ENCODE measurements around the gene PRDM16.

The PRDM16 gene

DNA sequence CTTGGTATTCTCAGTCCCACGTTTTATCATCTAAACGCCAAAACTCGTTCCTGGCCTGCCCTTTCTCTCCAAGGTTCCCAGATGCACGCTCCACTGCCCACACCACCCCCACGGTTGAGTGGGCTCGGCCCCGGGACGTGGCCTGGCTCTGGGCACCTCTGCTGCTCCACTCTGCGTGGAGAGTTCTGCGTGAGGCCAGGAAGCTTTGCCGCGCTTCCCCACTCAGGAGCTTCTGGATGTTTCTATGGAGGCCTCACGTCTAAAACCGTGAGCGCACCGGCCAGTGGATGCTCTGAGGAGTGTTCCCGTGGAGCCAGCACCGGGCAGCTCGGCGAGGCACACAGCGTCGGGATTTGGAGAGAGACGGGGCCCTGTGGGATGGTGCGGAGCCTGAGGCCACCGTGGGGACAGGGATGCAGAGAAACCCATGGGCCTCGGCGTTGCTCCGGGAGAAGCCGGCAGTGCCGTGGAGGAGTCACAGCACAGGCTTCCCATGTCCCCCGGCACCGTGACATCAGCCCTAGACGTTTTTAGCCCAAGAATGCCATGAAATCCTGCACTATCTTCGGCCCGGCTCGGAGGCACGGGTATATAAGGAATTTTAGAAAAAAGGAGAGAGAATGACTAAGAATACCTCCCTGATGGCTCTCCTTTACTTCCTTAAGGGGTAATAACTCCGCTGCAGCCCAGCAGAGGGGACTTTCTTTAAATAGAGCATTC lies 125.9 kb downstream of the PRDM16 start:
- Histone ChIP-seq H2AFZ (ENCODE audit: low read length) (no peak overlapping the region), H3K4me2 (ENCODE audit: low read depth, low read length) (no peak overlapping the region), H3K4me1 (ENCODE audit: low read length) (no peaks in the 10 kb centered on the region), H3K4me3 (ENCODE audit: low read length) (no peak overlapping the region), H3K27ac (ENCODE audit: low read length) (no peak overlapping the region), H3K9ac (ENCODE audit: low read length) (no peak overlapping the region), H3K79me2 (ENCODE audit: low read length) (no peaks in the 10 kb centered on the region), H3K9me2 (replicated peaks; ENCODE audit: insufficient read depth, low read length) (no peaks in the 10 kb centered on the region), H3K36me3 (replicated peaks; ENCODE audit: insufficient read depth, low read length) (no peaks in the 10 kb centered on the region), H3K9me3 (replicated peaks; ENCODE audit: insufficient read depth, low read length) (no peaks in the 10 kb centered on the region), H4K20me1 (ENCODE audit: insufficient read depth, low read length) (no peaks in the 10 kb centered on the region), H3F3A (ENCODE audit: insufficient read depth, low read length) (no peaks in the 10 kb centered on the region), H3K27me3 (replicated peaks; ENCODE audit: insufficient read depth, low read length) (peaks cover 98% of the 10 kb centered on the region)
- TF ChIP-seq EZH2phosphoT487 (IDR thresholded peaks at IDR 0.05; ENCODE audit: low read length): no peak
- TF ChIP-seq, protein P1, sequence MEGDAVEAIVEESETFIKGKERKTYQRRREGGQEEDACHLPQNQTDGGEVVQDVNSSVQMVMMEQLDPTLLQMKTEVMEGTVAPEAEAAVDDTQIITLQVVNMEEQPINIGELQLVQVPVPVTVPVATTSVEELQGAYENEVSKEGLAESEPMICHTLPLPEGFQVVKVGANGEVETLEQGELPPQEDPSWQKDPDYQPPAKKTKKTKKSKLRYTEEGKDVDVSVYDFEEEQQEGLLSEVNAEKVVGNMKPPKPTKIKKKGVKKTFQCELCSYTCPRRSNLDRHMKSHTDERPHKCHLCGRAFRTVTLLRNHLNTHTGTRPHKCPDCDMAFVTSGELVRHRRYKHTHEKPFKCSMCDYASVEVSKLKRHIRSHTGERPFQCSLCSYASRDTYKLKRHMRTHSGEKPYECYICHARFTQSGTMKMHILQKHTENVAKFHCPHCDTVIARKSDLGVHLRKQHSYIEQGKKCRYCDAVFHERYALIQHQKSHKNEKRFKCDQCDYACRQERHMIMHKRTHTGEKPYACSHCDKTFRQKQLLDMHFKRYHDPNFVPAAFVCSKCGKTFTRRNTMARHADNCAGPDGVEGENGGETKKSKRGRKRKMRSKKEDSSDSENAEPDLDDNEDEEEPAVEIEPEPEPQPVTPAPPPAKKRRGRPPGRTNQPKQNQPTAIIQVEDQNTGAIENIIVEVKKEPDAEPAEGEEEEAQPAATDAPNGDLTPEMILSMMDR (IDR thresholded peaks at IDR 0.05; ENCODE audit: low read length): no peak
- no peak for TF ChIP-seq EZH2 (optimal IDR thresholded peaks at IDR 0.05; ENCODE audit: low read depth, low read length)
- no peak for DNase-seq

DNA sequence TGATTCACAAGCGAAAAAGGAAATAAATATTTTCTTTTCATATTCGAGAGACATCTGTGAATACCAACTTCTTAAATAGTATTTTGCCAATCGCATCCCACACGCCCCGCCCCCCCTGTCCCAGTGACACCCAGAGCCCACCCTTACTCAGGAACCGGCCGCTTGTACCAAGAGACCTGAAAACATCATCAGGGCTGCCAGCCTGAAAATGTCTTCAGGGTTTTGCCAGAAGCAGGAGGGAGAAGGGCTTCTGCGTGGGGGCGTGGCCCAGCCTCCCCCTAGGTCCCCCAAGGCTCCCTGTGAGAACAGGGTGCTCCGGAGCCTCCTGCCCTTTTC lies 126.4 kb downstream of the PRDM16 start:
- Histone ChIP-seq H3F3A (ENCODE audit: insufficient read depth, low read length) (no peaks in the 10 kb centered on the region), H3K9me3 (replicated peaks; ENCODE audit: insufficient read depth, low read length) (no peaks in the 10 kb centered on the region), H3K9ac (ENCODE audit: low read length) (no peak overlapping the region), H3K27ac (ENCODE audit: low read length) (no peak overlapping the region), H3K79me2 (ENCODE audit: low read length) (no peaks in the 10 kb centered on the region), H3K4me3 (ENCODE audit: low read length) (no peak overlapping the region), H3K4me1 (ENCODE audit: low read length) (no peaks in the 10 kb centered on the region), H3K36me3 (replicated peaks; ENCODE audit: insufficient read depth, low read length) (no peaks in the 10 kb centered on the region), H4K20me1 (ENCODE audit: insufficient read depth, low read length) (no peaks in the 10 kb centered on the region), H3K4me2 (ENCODE audit: low read depth, low read length) (no peak overlapping the region), H3K9me2 (replicated peaks; ENCODE audit: insufficient read depth, low read length) (no peaks in the 10 kb centered on the region), H2AFZ (ENCODE audit: low read length) (no peak overlapping the region), H3K27me3 (replicated peaks; ENCODE audit: insufficient read depth, low read length) (peaks cover 95% of the 10 kb centered on the region)
- TF ChIP-seq EZH2phosphoT487 (IDR thresholded peaks at IDR 0.05; ENCODE audit: low read length) (no peak), EZH2 (optimal IDR thresholded peaks at IDR 0.05; ENCODE audit: low read depth, low read length) (no peak)
- TF ChIP-seq, protein P1 (IDR thresholded peaks at IDR 0.05; ENCODE audit: low read length): no peak
- no peak for DNase-seq

DNA sequence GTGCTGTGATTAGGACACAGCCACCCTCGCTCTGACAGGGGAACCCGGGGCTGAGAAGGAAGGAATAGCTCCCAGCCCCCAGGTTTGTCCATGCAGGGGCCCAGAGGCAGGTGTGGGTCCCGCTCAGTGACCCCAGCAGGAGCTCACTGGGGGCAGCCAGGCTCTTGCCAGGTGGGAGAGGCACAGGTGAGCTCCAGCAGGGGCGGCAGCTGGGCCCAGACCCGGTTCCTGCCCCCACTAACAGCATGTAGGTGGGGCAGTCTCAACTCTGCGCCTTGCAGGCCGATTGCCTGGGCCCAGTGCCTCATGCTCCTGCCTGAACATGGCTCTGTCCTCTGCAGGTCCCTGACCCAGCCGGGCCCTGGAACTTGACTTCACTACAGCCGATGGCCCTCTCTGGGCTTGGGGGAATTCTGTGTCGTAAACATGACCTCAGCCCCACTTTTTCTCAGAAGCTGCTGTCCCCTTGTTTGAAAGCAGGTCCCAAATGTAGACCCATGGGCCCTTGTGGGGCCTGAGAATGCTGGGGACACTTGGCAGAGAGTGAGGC lies 127.0 kb downstream of the PRDM16 start:
- Histone ChIP-seq H3K4me2 (ENCODE audit: low read depth, low read length) (no peak overlapping the region), H3K4me1 (ENCODE audit: low read length) (no peaks in the 10 kb centered on the region), H3K27ac (ENCODE audit: low read length) (no peak overlapping the region), H3K9me3 (replicated peaks; ENCODE audit: insufficient read depth, low read length) (no peaks in the 10 kb centered on the region), H3K9ac (ENCODE audit: low read length) (no peak overlapping the region), H3K79me2 (ENCODE audit: low read length) (no peaks in the 10 kb centered on the region), H3K27me3 (replicated peaks; ENCODE audit: insufficient read depth, low read length) (peaks cover 95% of the 10 kb centered on the region), H2AFZ (ENCODE audit: low read length) (no peak overlapping the region), H4K20me1 (ENCODE audit: insufficient read depth, low read length) (no peaks in the 10 kb centered on the region), H3K36me3 (replicated peaks; ENCODE audit: insufficient read depth, low read length) (no peaks in the 10 kb centered on the region), H3F3A (ENCODE audit: insufficient read depth, low read length) (no peaks in the 10 kb centered on the region), H3K9me2 (replicated peaks; ENCODE audit: insufficient read depth, low read length) (no peaks in the 10 kb centered on the region), H3K4me3 (ENCODE audit: low read length) (no peak overlapping the region)
- TF ChIP-seq, protein P1 (IDR thresholded peaks at IDR 0.05; ENCODE audit: low read length): no peak
- no peak for DNase-seq
